Fibroblast of the aortic adventitia (primary cell): ENCODE results near the gene RHBDL1. TPM values are rescaled to one million over a fixed set of nuclear protein-coding genes. Genes with fewer than 3 reads are reported as not detected.

Experiments
- DNase-seq: peaks from one replicate; pipeline ENCODE4 v3.0.0-alpha.2; 2010; ENCODE audit warnings: low read depth
- H3K4me3 ChIP-seq: 2 replicates; pipeline ENCODE4 v1.5.1; 2011; ENCODE audit warnings: low read depth, mild to moderate bottlenecking, control low read depth, low read length, moderate library complexity
- total RNA-seq: library from RNA; depleted of rRNA; stranded (reverse); fragments of >200 nt; gene quantifications from 2 replicates; pipeline ENCODE4 v1.2.3, GENCODE V29; 2012; ENCODE audit warnings: low replicate concordance
- TF ChIP-seq, protein P1 (sequence below): IDR thresholded peaks from 2 replicates; pipeline ENCODE4 v1.5.1; 2011; ENCODE audit warnings: mild to moderate bottlenecking, low read length, control low read depth, inconsistent platforms; ENCODE audit not compliant: insufficient read depth

RHBDL1 gene
- total RNA-seq, 1 donor, result 3.2 TPM

DNA sequence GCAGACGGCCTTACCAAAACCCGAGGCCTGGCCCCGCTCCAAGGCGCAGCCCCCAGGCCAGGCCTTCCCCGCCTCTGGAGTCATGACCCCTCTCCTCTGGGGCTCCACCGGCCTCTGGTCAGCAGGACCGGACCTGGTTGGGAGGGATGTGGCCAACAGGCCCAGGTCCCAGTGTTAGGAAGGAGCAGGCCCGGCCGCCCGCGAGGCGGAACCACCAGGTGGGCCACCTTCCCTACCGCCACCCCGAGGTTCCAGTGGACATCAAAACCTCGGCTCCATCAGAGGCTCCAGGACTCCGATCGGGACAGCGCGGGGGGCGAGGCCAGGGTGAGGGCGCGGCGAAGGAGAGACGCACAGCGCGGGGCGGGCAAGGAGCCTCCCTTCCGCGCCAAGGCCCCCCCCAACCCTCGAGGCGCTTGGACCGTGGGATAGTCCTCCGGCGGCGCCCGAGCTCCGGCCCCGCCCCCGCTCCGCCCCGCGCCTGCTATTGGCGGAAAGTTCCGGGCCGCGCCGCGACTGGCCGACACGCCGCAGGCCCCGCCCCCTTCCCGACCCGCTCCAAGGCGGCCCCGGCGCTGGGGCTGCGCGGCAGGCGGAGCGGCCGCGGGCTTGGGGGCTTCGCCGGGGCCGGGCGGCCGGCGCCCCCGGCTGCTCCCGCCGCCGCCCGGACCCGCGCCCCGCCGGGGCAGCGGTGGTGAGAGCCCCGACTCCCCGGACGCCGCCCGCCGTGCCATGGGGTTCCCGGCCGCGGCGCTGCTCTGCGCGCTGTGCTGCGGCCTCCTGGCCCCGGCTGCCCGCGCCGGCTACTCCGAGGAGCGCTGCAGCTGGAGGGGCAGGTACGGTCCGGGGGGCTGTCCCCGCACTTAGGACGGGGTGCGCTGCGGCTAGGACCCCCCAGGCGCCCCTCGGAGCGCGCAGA, 39.3 kb downstream of the RHBDL1 start, which contains the start of gene METRN:
METRN (plus strand) TSS at position 561 of the 919 bp plus-strand sequence; CDS start at position 733, 172 bp downstream.
- H3K4me3 ChIP-seq, result peak within 1 kb of the TSS; percentile 72
- TF ChIP-seq, protein P1, sequence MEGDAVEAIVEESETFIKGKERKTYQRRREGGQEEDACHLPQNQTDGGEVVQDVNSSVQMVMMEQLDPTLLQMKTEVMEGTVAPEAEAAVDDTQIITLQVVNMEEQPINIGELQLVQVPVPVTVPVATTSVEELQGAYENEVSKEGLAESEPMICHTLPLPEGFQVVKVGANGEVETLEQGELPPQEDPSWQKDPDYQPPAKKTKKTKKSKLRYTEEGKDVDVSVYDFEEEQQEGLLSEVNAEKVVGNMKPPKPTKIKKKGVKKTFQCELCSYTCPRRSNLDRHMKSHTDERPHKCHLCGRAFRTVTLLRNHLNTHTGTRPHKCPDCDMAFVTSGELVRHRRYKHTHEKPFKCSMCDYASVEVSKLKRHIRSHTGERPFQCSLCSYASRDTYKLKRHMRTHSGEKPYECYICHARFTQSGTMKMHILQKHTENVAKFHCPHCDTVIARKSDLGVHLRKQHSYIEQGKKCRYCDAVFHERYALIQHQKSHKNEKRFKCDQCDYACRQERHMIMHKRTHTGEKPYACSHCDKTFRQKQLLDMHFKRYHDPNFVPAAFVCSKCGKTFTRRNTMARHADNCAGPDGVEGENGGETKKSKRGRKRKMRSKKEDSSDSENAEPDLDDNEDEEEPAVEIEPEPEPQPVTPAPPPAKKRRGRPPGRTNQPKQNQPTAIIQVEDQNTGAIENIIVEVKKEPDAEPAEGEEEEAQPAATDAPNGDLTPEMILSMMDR, result no peak
- peak; percentile 74 for DNase-seq

DNA sequence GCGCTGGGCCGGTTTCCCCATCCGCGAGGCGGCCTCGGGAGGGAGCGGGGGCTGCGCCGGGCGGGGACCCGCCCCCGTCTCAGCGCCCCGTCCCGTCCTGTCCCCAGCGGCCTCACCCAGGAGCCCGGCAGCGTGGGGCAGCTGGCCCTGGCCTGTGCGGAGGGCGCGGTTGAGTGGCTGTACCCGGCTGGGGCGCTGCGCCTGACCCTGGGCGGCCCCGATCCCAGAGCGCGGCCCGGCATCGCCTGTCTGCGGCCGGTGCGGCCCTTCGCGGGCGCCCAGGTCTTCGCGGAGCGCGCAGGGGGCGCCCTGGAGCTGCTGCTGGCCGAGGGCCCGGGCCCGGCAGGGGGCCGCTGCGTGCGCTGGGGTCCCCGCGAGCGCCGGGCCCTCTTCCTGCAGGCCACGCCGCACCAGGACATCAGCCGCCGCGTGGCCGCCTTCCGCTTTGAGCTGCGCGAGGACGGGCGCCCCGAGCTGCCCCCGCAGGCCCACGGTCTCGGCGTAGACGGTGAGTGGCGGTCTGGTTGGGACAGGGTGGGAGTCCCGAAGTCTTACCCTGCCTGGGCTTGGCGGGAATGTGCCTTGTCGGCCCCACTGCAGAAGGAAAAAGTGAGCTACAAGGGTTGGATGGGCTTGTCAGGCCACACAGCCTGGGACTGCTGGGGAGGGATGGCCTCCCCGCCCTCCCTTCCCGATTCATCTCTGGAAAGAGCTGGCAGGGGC, 40.2 kb downstream of the RHBDL1 start:
- TF ChIP-seq, protein P1, result no peak
- DNase-seq, result no peak
- H3K4me3 ChIP-seq, result peak overlapping the region; percentile 72

DNA sequence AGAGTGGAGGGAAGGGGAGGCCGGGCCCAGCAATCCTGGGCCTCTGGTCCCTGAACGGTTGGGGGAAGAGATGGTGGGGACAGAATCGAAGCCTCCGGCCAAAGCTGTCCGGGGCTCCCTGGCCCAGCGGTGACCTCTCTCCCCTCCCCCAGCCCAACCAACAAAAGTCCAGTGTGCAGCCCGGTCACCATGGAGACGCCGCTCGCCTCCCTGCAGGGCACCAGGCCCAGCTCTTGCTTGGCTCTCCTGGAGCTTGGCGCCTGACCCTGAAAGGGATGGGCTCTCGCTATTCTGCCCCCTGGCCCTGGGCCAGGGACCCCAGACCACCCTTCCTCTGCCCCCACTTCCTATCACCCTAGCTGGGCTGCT, 40.7 kb downstream of the RHBDL1 start:
- TF ChIP-seq, protein P1, result no peak
- peak; percentile 60 for DNase-seq
- peak overlapping the region; percentile 72 for H3K4me3 ChIP-seq

DNA sequence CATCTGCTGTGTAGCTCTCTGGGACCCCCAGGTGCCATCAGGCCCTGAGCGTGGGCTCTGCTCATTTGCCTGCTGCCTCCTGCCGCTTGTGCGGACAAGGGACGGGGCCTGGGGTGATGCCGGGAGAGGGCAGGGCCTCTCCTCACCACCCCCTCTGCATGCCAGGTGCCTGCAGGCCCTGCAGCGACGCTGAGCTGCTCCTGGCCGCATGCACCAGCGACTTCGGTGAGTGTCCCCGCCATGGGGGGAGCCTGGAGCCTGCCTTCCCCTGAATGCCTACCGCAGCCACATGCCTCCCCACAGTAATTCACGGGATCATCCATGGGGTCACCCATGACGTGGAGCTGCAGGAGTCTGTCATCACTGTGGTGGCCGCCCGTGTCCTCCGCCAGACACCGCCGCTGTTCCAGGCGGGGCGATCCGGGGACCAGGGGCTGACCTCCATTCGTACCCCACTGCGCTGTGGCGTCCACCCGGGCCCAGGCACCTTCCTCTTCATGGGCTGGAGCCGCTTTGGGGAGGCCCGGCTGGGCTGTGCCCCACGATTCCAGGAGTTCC, 41.4 kb downstream of the RHBDL1 start:
- TF ChIP-seq, protein P1, result no peak
- DNase-seq, result no peak
- no peak overlapping the region for H3K4me3 ChIP-seq

DNA sequence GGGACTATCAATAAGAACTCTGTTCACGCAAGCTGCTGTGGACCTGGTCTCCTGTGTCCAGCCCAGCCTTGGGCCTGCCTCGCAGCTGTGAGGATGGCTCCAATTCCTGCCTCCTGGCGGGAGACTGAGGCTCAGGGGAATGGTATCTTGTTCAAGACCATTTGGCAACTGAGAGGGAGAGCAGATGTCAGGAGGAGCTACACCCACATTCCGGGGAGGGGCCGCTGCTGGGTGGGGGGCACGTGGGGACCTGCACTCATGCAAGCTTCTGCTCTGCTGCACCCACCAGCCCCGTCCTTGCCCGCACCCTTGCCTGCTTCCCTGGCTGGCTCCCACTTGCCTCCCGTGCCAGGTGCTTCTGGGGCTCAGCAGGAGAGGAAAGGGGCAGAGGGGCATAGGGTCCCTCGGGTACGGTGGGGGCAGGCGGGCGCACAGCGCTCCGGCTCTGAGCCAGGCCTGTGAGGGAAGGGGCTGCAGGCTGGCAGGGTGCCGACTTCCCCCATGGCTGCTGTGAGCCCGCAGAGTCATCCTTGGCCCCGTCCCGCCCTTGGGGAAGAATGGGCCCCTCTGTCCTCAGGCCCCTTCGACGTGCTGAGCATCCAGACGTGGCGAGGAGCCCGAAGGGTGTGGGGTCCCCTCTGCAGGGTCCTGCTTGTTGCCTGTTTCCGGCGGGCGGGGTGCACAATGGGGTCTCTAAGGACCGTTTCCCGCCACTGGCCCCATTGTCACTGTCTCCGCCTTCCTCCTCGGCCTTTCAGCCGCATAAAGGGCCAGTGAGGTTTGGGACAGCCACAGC, 42.2 kb downstream of the RHBDL1 start:
- DNase-seq, result no peak
- no peak overlapping the region for H3K4me3 ChIP-seq
- TF ChIP-seq, protein P1, result no peak

DNA sequence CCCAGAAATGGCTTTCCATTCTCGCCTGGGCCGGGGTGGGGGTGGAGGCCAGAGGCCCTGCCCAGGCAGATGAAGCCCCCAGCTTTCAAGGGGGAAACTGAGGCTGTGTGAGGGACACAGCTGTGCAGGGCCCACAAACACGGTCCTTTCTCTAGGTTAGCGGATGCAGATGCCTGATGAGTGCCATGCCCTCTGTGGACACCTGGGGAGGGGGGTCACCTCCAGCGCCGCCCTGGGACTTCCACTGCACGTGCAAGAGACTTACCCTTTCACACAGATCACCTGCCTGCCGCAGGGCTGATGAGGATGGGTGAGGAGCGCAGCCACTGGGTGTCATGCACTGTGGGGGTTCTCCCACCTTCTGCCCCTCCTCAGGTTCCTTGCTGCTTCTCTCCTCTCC, 42.9 kb downstream of the RHBDL1 start:
- no peak overlapping the region for H3K4me3 ChIP-seq
- TF ChIP-seq, protein P1, result no peak
- DNase-seq, result no peak
